CD4-positive, alpha-beta T cell treated with Interleukin-21 for 1 hour (primary cell): ENCODE data around the gene COL6A2.
"Not testable (repeated sequence)": the region's sequence is repeated elsewhere in the genome, so short reads cannot be mapped to it uniquely, and the experiment has no call there.

ENCODE experiments used
- DNase-seq: peaks from one replicate; pipeline ENCODE4 v3.0.0-alpha.2; 2020

Gene COL6A2

GRCh38 chr21:46097336-46098293 lies at the start of gene COL6A2:
Gene COL6A2, plus strand, starts transcription at chr21:46098112.
- DNase-seq: peak; percentile 48

- DNase-seq: no peak
Observed at GRCh38 chr21:46048926-46049889, 48.7 kb upstream of the COL6A2 start.

- DNase-seq: no peak
Observed at GRCh38 chr21:46049890-46050667, 47.8 kb upstream of the COL6A2 start.

GRCh38 chr21:46050668-46051378 lies 47.1 kb upstream of the COL6A2 start:
- DNase-seq: no peak

- DNase-seq: no peak
Observed at GRCh38 chr21:46051379-46051770, 46.5 kb upstream of the COL6A2 start.

GRCh38 chr21:46051821-46052675 lies 45.9 kb upstream of the COL6A2 start:
- no peak for DNase-seq

- peak; percentile 41 for DNase-seq
Observed at GRCh38 chr21:46052703-46053651, 44.9 kb upstream of the COL6A2 start.

- DNase-seq: no peak
Observed at GRCh38 chr21:46054031-46054430, 43.9 kb upstream of the COL6A2 start.

- DNase-seq: no peak
Observed at GRCh38 chr21:46054451-46054881, 43.4 kb upstream of the COL6A2 start.

GRCh38 chr21:46055863-46056281 lies 42.0 kb upstream of the COL6A2 start:
- DNase-seq: no peak

- DNase-seq: no peak
Observed at GRCh38 chr21:46056450-46056903, 41.4 kb upstream of the COL6A2 start.

- peak; percentile 26 for DNase-seq
Observed at GRCh38 chr21:46057111-46057709, 40.7 kb upstream of the COL6A2 start.

- no peak for DNase-seq
Observed at GRCh38 chr21:46057710-46058241, 40.1 kb upstream of the COL6A2 start.

GRCh38 chr21:46058431-46059145 lies 39.3 kb upstream of the COL6A2 start:
- DNase-seq: no peak

- DNase-seq: no peak
Observed at GRCh38 chr21:46059195-46059594, 38.7 kb upstream of the COL6A2 start.

- DNase-seq: not testable (repeated sequence)
Observed at GRCh38 chr21:46059711-46060455, 38.0 kb upstream of the COL6A2 start.

GRCh38 chr21:46060596-46061061 lies 37.3 kb upstream of the COL6A2 start:
- no peak for DNase-seq
